H1 (cell line): ENCODE results near the gene SLC2A13. TPM values are rescaled to one million over a fixed set of nuclear protein-coding genes. Genes with fewer than 3 reads are reported as not detected.

Experiments used
- CTCF ChIA-PET: fragments of 300-600 bp; sonication (Branson Sonifier 250); formaldehyde crosslinking; loops from one replicate; lab custom pipeline; 2021; ENCODE audit not compliant: partially characterized antibody; lab: Charles Lee
- POLR2A ChIA-PET: fragments of 300-600 bp; sonication (Branson Sonifier 250); formaldehyde crosslinking; loops from one replicate; lab custom pipeline; 2021; ENCODE audit warnings: inconsistent platforms; ENCODE audit not compliant: partially characterized antibody; lab: Charles Lee
- DNase-seq, 2 experiments: peaks; one replicate each; pipeline versions ENCODE4 v3.0.0 to v3.0.0-alpha.2; 2010 to 2022; ENCODE audit warnings: low spot score in 2 of 2, low read depth in 1 of 2, mixed read lengths in 1 of 2
- FAIRE-seq: peaks from 2 replicates; lab custom pipeline; 2011; peaks lifted over from hg19 to GRCh38; lab: Jason Lieb, UNC
- H2AFZ ChIP-seq: 2 replicates; pipeline ENCODE4 v1.8.1; 2012; ENCODE audit warnings: low read length, inconsistent platforms
- H2AK5ac ChIP-seq: 2 replicates; pipeline ENCODE4 v1.6.1; 2013; ENCODE audit warnings: low read depth, low read length
- H2BK120ac ChIP-seq: replicated peaks from 2 replicates; pipeline ENCODE3; 2013; ENCODE audit warnings: low read depth, low read length, inconsistent platforms
- H2BK12ac ChIP-seq: 2 replicates; pipeline ENCODE4 v1.6.1; 2013; ENCODE audit warnings: low read depth, low read length
- H2BK15ac ChIP-seq: 2 replicates; pipeline ENCODE4 v1.6.1; 2013; ENCODE audit warnings: low read length
- H2BK20ac ChIP-seq: 2 replicates; pipeline ENCODE4 v1.6.1; 2013; ENCODE audit warnings: low read length
- H2BK5ac ChIP-seq: 2 replicates; pipeline ENCODE4 v1.6.1; 2013; ENCODE audit warnings: low read depth, low read length
- H3K14ac ChIP-seq: 2 replicates; pipeline ENCODE4 v1.6.1; 2013; ENCODE audit warnings: inconsistent platforms; ENCODE audit not compliant: insufficient read length
- H3K18ac ChIP-seq: 2 replicates; pipeline ENCODE4 v1.6.1; 2013; ENCODE audit warnings: low read length; ENCODE audit errors: extremely low read depth
- H3K23ac ChIP-seq: 2 replicates; pipeline ENCODE4 v1.6.1; 2013; ENCODE audit warnings: inconsistent platforms; ENCODE audit not compliant: insufficient read length
- H3K23me2 ChIP-seq: 2 replicates; pipeline ENCODE4 v1.6.1; 2013; ENCODE audit warnings: low read depth, low read length
- H3K27ac ChIP-seq: 2 replicates; pipeline ENCODE4 v1.6.1; 2011; ENCODE audit warnings: low read depth, low read length, inconsistent platforms
- H3K27me3 ChIP-seq, 4 experiments: replicated peaks in 1 of 4; 1 replicate in 1 of 4; 2 replicates in 3 of 4; pipeline versions ENCODE4 v1.6.1 to v1.8.1; 2011 to 2013; ENCODE audit warnings: low read length in 3 of 4, mild to moderate bottlenecking in 3 of 4, inconsistent platforms in 2 of 4, mixed read lengths in 2 of 4, moderate library complexity in 1 of 4; ENCODE audit not compliant: control insufficient read depth in 3 of 4, insufficient read depth in 3 of 4; ENCODE audit errors: extremely low read depth in 1 of 4
- H3K36me3 ChIP-seq, 4 experiments: 2 replicates each; pipeline versions ENCODE4 v1.6.1 to v1.8.1; 2011 to 2013; ENCODE audit warnings: mild to moderate bottlenecking in 4 of 4, low read length in 3 of 4, moderate library complexity in 2 of 4, control low read depth in 1 of 4, inconsistent platforms in 1 of 4; ENCODE audit not compliant: insufficient read depth in 4 of 4, control insufficient read depth in 2 of 4
- H3K4ac ChIP-seq: replicated peaks from 2 replicates; pipeline ENCODE3; 2013; ENCODE audit warnings: low read length, low read depth, mixed read lengths, inconsistent platforms; ENCODE audit not compliant: insufficient read length
- H3K4me1 ChIP-seq, 4 experiments: replicated peaks in 1 of 4; 1 replicate in 1 of 4; 2 replicates in 3 of 4; pipeline versions ENCODE4 v1.6.1 to v1.8.1; 2011 to 2013; ENCODE audit warnings: low read length in 3 of 4, inconsistent platforms in 2 of 4, mixed read lengths in 1 of 4; ENCODE audit not compliant: insufficient read depth in 4 of 4, control insufficient read depth in 3 of 4
- H3K4me2 ChIP-seq, 2 experiments: 2 replicates each; pipeline versions ENCODE4 v1.6.1 to v1.8.1; 2011 to 2013; ENCODE audit warnings: low read depth in 2 of 2, low read length in 2 of 2, control low read depth in 1 of 2, inconsistent platforms in 1 of 2, mild to moderate bottlenecking in 1 of 2; ENCODE audit not compliant: insufficient read depth in 1 of 2
- H3K4me3 ChIP-seq, 4 experiments: fragments of 200-600, 300-600 bp in 1 of 4; sonication (generic), shearing (Covaris generic), sonication (Bioruptor Twin) in 1 of 4; 2 replicates each; pipeline versions ENCODE4 v1.5.1 to v1.8.1; 2011 to 2016; ENCODE audit warnings: low read length in 4 of 4, low read depth in 3 of 4, control low read depth in 2 of 4, inconsistent platforms in 2 of 4, mild to moderate bottlenecking in 2 of 4, mixed read lengths in 1 of 4, moderate library complexity in 1 of 4; ENCODE audit not compliant: insufficient read depth in 2 of 4; ENCODE audit errors: extremely low read depth in 1 of 4
- H3K56ac ChIP-seq: replicated peaks from 2 replicates; pipeline ENCODE3; 2013; ENCODE audit warnings: low read depth, mild to moderate bottlenecking, mixed read lengths, low read length, inconsistent platforms; ENCODE audit not compliant: insufficient read length
- H3K79me1 ChIP-seq: 2 replicates; pipeline ENCODE4 v1.6.1; 2013; ENCODE audit warnings: low read depth, low read length, control low read depth
- H3K79me2 ChIP-seq, 2 experiments: 2 replicates each; pipeline versions ENCODE4 v1.6.1 to v1.8.1; 2012 to 2013; ENCODE audit warnings: low read length in 2 of 2, mild to moderate bottlenecking in 2 of 2, inconsistent platforms in 1 of 2; ENCODE audit not compliant: insufficient read depth in 2 of 2, control insufficient read depth in 1 of 2
- H3K9ac ChIP-seq, 4 experiments: replicated peaks in 1 of 4; 1 replicate in 1 of 4; 2 replicates in 3 of 4; pipeline versions ENCODE4 v1.6.1 to v1.8.1; 2011 to 2013; ENCODE audit warnings: low read depth in 3 of 4, low read length in 3 of 4, control low read depth in 2 of 4, mild to moderate bottlenecking in 2 of 4, moderate library complexity in 2 of 4, inconsistent platforms in 1 of 4; ENCODE audit errors: extremely low read depth in 1 of 4
- H3K9me3 ChIP-seq, 2 experiments: 2 replicates each; pipeline versions ENCODE4 v1.6.1 to v1.8.1; 2012 to 2013; ENCODE audit warnings: mild to moderate bottlenecking in 2 of 2, moderate library complexity in 2 of 2, control low read depth in 1 of 2, inconsistent platforms in 1 of 2, low read depth in 1 of 2, low read length in 1 of 2, mixed read lengths in 1 of 2; ENCODE audit not compliant: insufficient read depth in 2 of 2
- H4K20me1 ChIP-seq, 2 experiments: replicated peaks in 1 of 2; 2 replicates each; pipeline versions ENCODE3 to v1.8.1; 2011 to 2013; ENCODE audit warnings: inconsistent platforms in 2 of 2, low read length in 2 of 2, mild to moderate bottlenecking in 1 of 2; ENCODE audit not compliant: insufficient read depth in 2 of 2, control insufficient read depth in 1 of 2
- H4K5ac ChIP-seq: 2 replicates; pipeline ENCODE4 v1.6.1; 2013; ENCODE audit warnings: low read length, low read depth, mixed read lengths, inconsistent platforms; ENCODE audit not compliant: insufficient read length
- H4K8ac ChIP-seq: 2 replicates; pipeline ENCODE4 v1.8.0; 2013; ENCODE audit warnings: mild to moderate bottlenecking, moderate library complexity, low read length, inconsistent platforms; ENCODE audit not compliant: insufficient read depth; ENCODE audit errors: extremely low read depth
- H4K91ac ChIP-seq: replicated peaks from 2 replicates; pipeline ENCODE3; 2013; ENCODE audit warnings: low read length, mixed read lengths, inconsistent platforms; ENCODE audit not compliant: insufficient read length
- GABPA ChIP-seq: IDR thresholded peaks from 2 replicates; pipeline ENCODE4 v1.6.1; 2011; ENCODE audit warnings: mild to moderate bottlenecking, low read length, moderate library complexity, borderline replicate concordance; ENCODE audit not compliant: insufficient read depth
- NANOG ChIP-seq: IDR thresholded peaks from 2 replicates; pipeline ENCODE4 v1.6.1; 2011; ENCODE audit warnings: low read length, low read depth, mild to moderate bottlenecking, inconsistent platforms; ENCODE audit not compliant: insufficient read depth, poor library complexity, severe bottlenecking
- POLR2AphosphoS5 ChIP-seq: IDR thresholded peaks from 2 replicates; pipeline ENCODE4 v1.6.1; 2011; ENCODE audit warnings: low read depth, low read length
- RAD21 ChIP-seq, 2 experiments: IDR thresholded peaks in 1 of 2; conservative IDR thresholded peaks in 1 of 2; 2 replicates each; pipeline ENCODE4 v1.6.1; 2011; ENCODE audit warnings: low read depth in 2 of 2, low read length in 2 of 2, improper control_type of control experiment in 1 of 2, inconsistent platforms in 1 of 2, mild to moderate bottlenecking in 1 of 2, moderate library complexity in 1 of 2
- YY1 ChIP-seq: IDR thresholded peaks from 2 replicates; pipeline ENCODE4 v1.6.1; 2011; ENCODE audit warnings: low read depth, mild to moderate bottlenecking, low read length
- WGBS, 2 experiments: shearing (Covaris generic) in 1 of 2; methylation state at CpG; one replicate each; pipeline versions ENCODE4 v1.1.6 to v1.1.7; 2013 to 2015; ENCODE audit warnings: low lambda C conversion rate in 2 of 2, mixed read lengths in 2 of 2, inconsistent platforms in 1 of 2, low coverage in 1 of 2, missing lambda C conversion rate in 1 of 2; ENCODE audit not compliant: insufficient replicate concordance in 2 of 2, insufficient coverage in 1 of 2, insufficient read length in 1 of 2; ENCODE audit errors: extremely low coverage in 1 of 2, missing lambda C conversion rate in 1 of 2; 5-methylcytosine and 5-hydroxymethylcytosine counted together
- polyA plus RNA-seq, 7 experiments: library from polyadenylated mRNA; depleted of rRNA in 3 of 7; stranded (reverse) in 5 of 7; unstranded in 2 of 7; fragments of >200 nt in 5 of 7; fragments of 200-250 nt in 2 of 7; gene quantifications; 1 replicate in 5 of 7; 2 replicates in 1 of 7; 4 replicates in 1 of 7; pipeline versions ENCODE4 v1.2.1 to v1.2.3, GENCODE V29; 2011 to 2013; ENCODE audit warnings: missing spikeins in 2 of 7, mixed read lengths in 2 of 7
- total RNA-seq: library from RNA; stranded (reverse); fragmentation: NEBNext Ultra II Directional; extraction: Animal tissue kit (Norgen Biotek cat#: 25700); gene quantifications from 2 replicates; pipeline ENCODE4 v1.2.1, GENCODE V29; 2021

The SLC2A13 gene
- total and polyA plus RNA-seq, 2 of the 8 experiments (the other 6 are each of a cell fraction or from before 2014, with no cell fraction given): 2.8 to 9.6 TPM

- H3K4ac ChIP-seq: no peak overlapping the region
- H3K36me3 ChIP-seq: no peaks in the 10 kb centered on the region
- no peak overlapping the region for H4K5ac ChIP-seq
- H3K18ac ChIP-seq: no peak overlapping the region
- peaks cover 2% of the 10 kb centered on the region; the same call in 1 of the 2 replicates for H3K23me2 ChIP-seq
- no peak overlapping the region for H2AK5ac ChIP-seq
- no peak overlapping the region for H3K4me3 ChIP-seq
- no peaks in the 10 kb centered on the region for H3K27me3 ChIP-seq
- ChIA-PET POLR2A (no interaction called here), CTCF (no interaction called here)
- no peak overlapping the region for H2BK120ac ChIP-seq
- WGBS, 2 experiments: 92% methylated on average over 1 of the region's 1 CpG; no CpG with 5 or more reads in 1 of the 2 experiments
- no peaks in the 10 kb centered on the region for H4K20me1 ChIP-seq
- no peaks in the 10 kb centered on the region for H3K79me1 ChIP-seq
- no peak overlapping the region for H3K4me2 ChIP-seq
- no peak overlapping the region for H3K56ac ChIP-seq
- no peaks in the 10 kb centered on the region for H3K79me2 ChIP-seq
- no peaks in the 10 kb centered on the region for H3K9me3 ChIP-seq
- no peak overlapping the region for H2BK20ac ChIP-seq
- TF ChIP-seq GABPA: no peak
- no peak for TF ChIP-seq POLR2AphosphoS5
- TF ChIP-seq RAD21 (IDR thresholded peaks at IDR 0.05 in 1 of 2, conservative IDR thresholded peaks at IDR 0.05 in 1 of 2; ENCODE audit: low read depth in 2 of 2, low read length in 2 of 2): no peak
- TF ChIP-seq YY1: no peak
- no peak for TF ChIP-seq NANOG
- H2BK12ac ChIP-seq: no peak overlapping the region
- H2AFZ ChIP-seq: no peak overlapping the region
- H3K9ac ChIP-seq: no peak overlapping the region
- FAIRE-seq (no peak), DNase-seq (no peak)
- no peak overlapping the region for H2BK15ac ChIP-seq
- H4K8ac ChIP-seq: no peak overlapping the region
- H4K91ac ChIP-seq: no peak overlapping the region
- no peaks in the 10 kb centered on the region for H3K4me1 ChIP-seq
- no peak overlapping the region for H3K23ac ChIP-seq
- H2BK5ac ChIP-seq: no peak overlapping the region
- no peak overlapping the region for H3K27ac ChIP-seq
- H3K14ac ChIP-seq: no peak overlapping the region
These were observed 253.5 kb downstream of the SLC2A13 start for GRCh38 chr12:39852346-39852745.
